Measurements from ENCODE around the gene WWTR1.
A peak's percentile ranks its signal among the peaks of the same experiment; 100 is the strongest.

The WWTR1 gene

GRCh38 chr3:149559525-149559924, 98.3 kb downstream of the WWTR1 start:
- Histone ChIP-seq H3K4me3 (ENCODE audit: low read depth in 1 of 5, low read length in 5 of 5) (no peak overlapping the region), H3K9ac (ENCODE audit: low read length in 5 of 5) (no peak overlapping the region), H3K4me1 (ENCODE audit: control insufficient read depth in 5 of 5, insufficient read depth in 5 of 5, low read length in 5 of 5) (peaks cover 4 to 22% (median 17%) of the 10 kb centered on the region in 5 donors), H3K36me3 (ENCODE audit: control insufficient read depth in 5 of 5, insufficient read depth in 5 of 5, low read length in 5 of 5) (no peaks in the 10 kb centered on the region), H3K27me3 (ENCODE audit: control insufficient read depth in 5 of 5, insufficient read depth in 4 of 5, low read length in 5 of 5) (no peaks in the 10 kb centered on the region), H3K9me3 (ENCODE audit: control insufficient read depth in 5 of 5, low read length in 5 of 5) (no peaks in the 10 kb centered on the region), H3K27ac (ENCODE audit: low read depth, low read length) (no peak overlapping the region)

- Histone ChIP-seq H3K27me3 (ENCODE audit: control insufficient read depth in 5 of 5, insufficient read depth in 4 of 5, low read length in 5 of 5) (no peaks in the 10 kb centered on the region), H3K27ac (ENCODE audit: low read depth, low read length) (peak overlapping the region; percentile 76), H3K9me3 (ENCODE audit: control insufficient read depth in 5 of 5, low read length in 5 of 5) (no peaks in the 10 kb centered on the region), H3K4me3 (ENCODE audit: low read depth in 1 of 5, low read length in 5 of 5) (no peak overlapping the region), H3K4me1 (ENCODE audit: control insufficient read depth in 5 of 5, insufficient read depth in 5 of 5, low read length in 5 of 5) (peaks cover 13 to 42% (median 34%) of the 10 kb centered on the region in 5 donors), H3K9ac (ENCODE audit: low read length in 5 of 5) (no peak overlapping the region), H3K36me3 (ENCODE audit: control insufficient read depth in 5 of 5, insufficient read depth in 5 of 5, low read length in 5 of 5) (no peaks in the 10 kb centered on the region)
These were observed 101.9 kb downstream of the WWTR1 start for GRCh38 chr3:149555927-149556326.

GRCh38 chr3:149554826-149555225, 103.0 kb downstream of the WWTR1 start:
- H3K4me1 ChIP-seq (ENCODE audit: control insufficient read depth in 5 of 5, insufficient read depth in 5 of 5, low read length in 5 of 5) = peaks cover 13 to 42% (median 34%) of the 10 kb centered on the region in 5 donors
- H3K9me3 ChIP-seq (ENCODE audit: control insufficient read depth in 5 of 5, low read length in 5 of 5) = no peaks in the 10 kb centered on the region
- H3K9ac ChIP-seq (ENCODE audit: low read length in 5 of 5) = no peak overlapping the region
- H3K27ac ChIP-seq (ENCODE audit: low read depth, low read length) = peak overlapping the region; percentile 76
- H3K4me3 ChIP-seq (ENCODE audit: low read depth in 1 of 5, low read length in 5 of 5) = peak overlapping the region in 1 of 5 donors; percentile 4
- no peaks in the 10 kb centered on the region for H3K36me3 ChIP-seq (ENCODE audit: control insufficient read depth in 5 of 5, insufficient read depth in 5 of 5, low read length in 5 of 5)
- no peaks in the 10 kb centered on the region for H3K27me3 ChIP-seq (ENCODE audit: control insufficient read depth in 5 of 5, insufficient read depth in 4 of 5, low read length in 5 of 5)

- Histone ChIP-seq H3K4me1 (ENCODE audit: control insufficient read depth in 5 of 5, insufficient read depth in 5 of 5, low read length in 5 of 5) (peaks cover 13 to 42% (median 34%) of the 10 kb centered on the region in 5 donors), H3K9ac (ENCODE audit: low read length in 5 of 5) (peak overlapping the region in 2 of 5 donors; percentile 16 to 41), H3K36me3 (ENCODE audit: control insufficient read depth in 5 of 5, insufficient read depth in 5 of 5, low read length in 5 of 5) (no peaks in the 10 kb centered on the region), H3K27me3 (ENCODE audit: control insufficient read depth in 5 of 5, insufficient read depth in 4 of 5, low read length in 5 of 5) (no peaks in the 10 kb centered on the region), H3K9me3 (ENCODE audit: control insufficient read depth in 5 of 5, low read length in 5 of 5) (no peaks in the 10 kb centered on the region), H3K4me3 (ENCODE audit: low read depth in 1 of 5, low read length in 5 of 5) (peak overlapping the region in 3 of 5 donors; percentile 34 to 44 (median 40)), H3K27ac (ENCODE audit: low read depth, low read length) (peak overlapping the region; percentile 76)
These were observed 103.9 kb downstream of the WWTR1 start for GRCh38 chr3:149553781-149554451.

- Histone ChIP-seq H3K9ac (ENCODE audit: low read length in 5 of 5) (no peak overlapping the region), H3K4me3 (ENCODE audit: low read depth in 1 of 5, low read length in 5 of 5) (no peak overlapping the region), H3K9me3 (ENCODE audit: control insufficient read depth in 5 of 5, low read length in 5 of 5) (no peaks in the 10 kb centered on the region), H3K27me3 (ENCODE audit: control insufficient read depth in 5 of 5, insufficient read depth in 4 of 5, low read length in 5 of 5) (no peaks in the 10 kb centered on the region), H3K27ac (ENCODE audit: low read depth, low read length) (peak overlapping the region; percentile 76), H3K36me3 (ENCODE audit: control insufficient read depth in 5 of 5, insufficient read depth in 5 of 5, low read length in 5 of 5) (no peaks in the 10 kb centered on the region), H3K4me1 (ENCODE audit: control insufficient read depth in 5 of 5, insufficient read depth in 5 of 5, low read length in 5 of 5) (peaks cover 13 to 51% (median 43%) of the 10 kb centered on the region in 5 donors)
These were observed 105.1 kb downstream of the WWTR1 start for GRCh38 chr3:149552700-149553099.

- no peaks in the 10 kb centered on the region for H3K36me3 ChIP-seq (ENCODE audit: control insufficient read depth in 5 of 5, insufficient read depth in 5 of 5, low read length in 5 of 5)
- H3K4me1 ChIP-seq (ENCODE audit: control insufficient read depth in 5 of 5, insufficient read depth in 5 of 5, low read length in 5 of 5) = peaks cover 13 to 55% (median 48%) of the 10 kb centered on the region in 5 donors
- peak overlapping the region; percentile 1 for H3K27ac ChIP-seq (ENCODE audit: low read depth, low read length)
These were observed 106.3 kb downstream of the WWTR1 start for GRCh38 chr3:149551500-149551899.

GRCh38 chr3:149548669-149549065, 109.2 kb downstream of the WWTR1 start:
- no peaks in the 10 kb centered on the region for H3K36me3 ChIP-seq (ENCODE audit: control insufficient read depth in 5 of 5, insufficient read depth in 5 of 5, low read length in 5 of 5)
- H3K4me3 ChIP-seq (ENCODE audit: low read depth in 1 of 5, low read length in 5 of 5) = no peak overlapping the region
- peak overlapping the region; percentile 58 for H3K27ac ChIP-seq (ENCODE audit: low read depth, low read length)
- H3K4me1 ChIP-seq (ENCODE audit: control insufficient read depth in 5 of 5, insufficient read depth in 5 of 5, low read length in 5 of 5) = peaks cover 3 to 27% (median 22%) of the 10 kb centered on the region in 5 donors
- no peaks in the 10 kb centered on the region for H3K27me3 ChIP-seq (ENCODE audit: control insufficient read depth in 5 of 5, insufficient read depth in 4 of 5, low read length in 5 of 5)
- H3K9ac ChIP-seq (ENCODE audit: low read length in 5 of 5) = no peak overlapping the region
- no peaks in the 10 kb centered on the region for H3K9me3 ChIP-seq (ENCODE audit: control insufficient read depth in 5 of 5, low read length in 5 of 5)

More at GRCh38 chr3:149551500-149551899, 106.3 kb downstream of the WWTR1 start:
- H3K4me3 ChIP-seq (ENCODE audit: low read depth in 1 of 5, low read length in 5 of 5) = no peak overlapping the region
- H3K9ac ChIP-seq (ENCODE audit: low read length in 5 of 5) = no peak overlapping the region
- H3K27me3 ChIP-seq (ENCODE audit: control insufficient read depth in 5 of 5, insufficient read depth in 4 of 5, low read length in 5 of 5) = no peaks in the 10 kb centered on the region
- H3K9me3 ChIP-seq (ENCODE audit: control insufficient read depth in 5 of 5, low read length in 5 of 5) = no peaks in the 10 kb centered on the region

- Histone ChIP-seq H3K4me3 (ENCODE audit: low read depth in 1 of 5, low read length in 5 of 5) (peak overlapping the region in 1 of 5 donors; percentile 15), H3K4me1 (ENCODE audit: control insufficient read depth in 5 of 5, insufficient read depth in 5 of 5, low read length in 5 of 5) (peaks cover 0 to 22% (median 17%) of the 10 kb centered on the region in 5 donors), H3K9me3 (ENCODE audit: control insufficient read depth in 5 of 5, low read length in 5 of 5) (no peaks in the 10 kb centered on the region), H3K27me3 (ENCODE audit: control insufficient read depth in 5 of 5, insufficient read depth in 4 of 5, low read length in 5 of 5) (no peaks in the 10 kb centered on the region), H3K36me3 (ENCODE audit: control insufficient read depth in 5 of 5, insufficient read depth in 5 of 5, low read length in 5 of 5) (no peaks in the 10 kb centered on the region), H3K9ac (ENCODE audit: low read length in 5 of 5) (peak overlapping the region in 1 of 5 donors; percentile 7), H3K27ac (ENCODE audit: low read depth, low read length) (peak overlapping the region; percentile 58)
These were observed 109.7 kb downstream of the WWTR1 start for GRCh38 chr3:149547954-149548668.

- Histone ChIP-seq H3K4me1 (ENCODE audit: control insufficient read depth in 5 of 5, insufficient read depth in 5 of 5, low read length in 5 of 5) (peaks cover 0 to 19% (median 14%) of the 10 kb centered on the region in 5 donors), H3K36me3 (ENCODE audit: control insufficient read depth in 5 of 5, insufficient read depth in 5 of 5, low read length in 5 of 5) (peaks cover 0 to 3% (median 0%) of the 10 kb centered on the region in 5 donors), H3K27me3 (ENCODE audit: control insufficient read depth in 5 of 5, insufficient read depth in 4 of 5, low read length in 5 of 5) (no peaks in the 10 kb centered on the region), H3K27ac (ENCODE audit: low read depth, low read length) (peak overlapping the region; percentile 58), H3K9me3 (ENCODE audit: control insufficient read depth in 5 of 5, low read length in 5 of 5) (no peaks in the 10 kb centered on the region), H3K9ac (ENCODE audit: low read length in 5 of 5) (no peak overlapping the region), H3K4me3 (ENCODE audit: low read depth in 1 of 5, low read length in 5 of 5) (peak overlapping the region in 1 of 5 donors; percentile 24)
These were observed 110.4 kb downstream of the WWTR1 start for GRCh38 chr3:149547413-149547812.

GRCh38 chr3:149545049-149545448, 112.8 kb downstream of the WWTR1 start:
- no peak overlapping the region for H3K27ac ChIP-seq (ENCODE audit: low read depth, low read length)

More at GRCh38 chr3:149545049-149545448, 112.8 kb downstream of the WWTR1 start:
- Histone ChIP-seq H3K27me3 (ENCODE audit: control insufficient read depth in 5 of 5, insufficient read depth in 4 of 5, low read length in 5 of 5) (no peaks in the 10 kb centered on the region), H3K4me1 (ENCODE audit: control insufficient read depth in 5 of 5, insufficient read depth in 5 of 5, low read length in 5 of 5) (peaks cover 0 to 34% (median 24%) of the 10 kb centered on the region in 5 donors), H3K9me3 (ENCODE audit: control insufficient read depth in 5 of 5, low read length in 5 of 5) (no peaks in the 10 kb centered on the region), H3K36me3 (ENCODE audit: control insufficient read depth in 5 of 5, insufficient read depth in 5 of 5, low read length in 5 of 5) (peaks cover 5 to 12% (median 7%) of the 10 kb centered on the region in 5 donors), H3K4me3 (ENCODE audit: low read depth in 1 of 5, low read length in 5 of 5) (no peak overlapping the region), H3K9ac (ENCODE audit: low read length in 5 of 5) (no peak overlapping the region)

Data from subcutaneous abdominal adipose tissue (tissue), 5 donors.